NB4 (cell line): ENCODE data around the gene FAAH2.

Source experiments
- MYC ChIP-seq: IDR thresholded peaks from 2 replicates; pipeline ENCODE4 v1.6.1; 2011; ENCODE audit warnings: low read depth, low read length
- POLR2A ChIP-seq: IDR thresholded peaks from 2 replicates; pipeline ENCODE4 v1.6.1; 2011; ENCODE audit warnings: mild to moderate bottlenecking; ENCODE audit not compliant: insufficient read length; ENCODE audit errors: extremely low read depth
- TF ChIP-seq, protein P1 (sequence below): IDR thresholded peaks from one replicate; pipeline ENCODE4 v1.5.1; 2012; ENCODE audit warnings: low read depth, low read length
- TF ChIP-seq, protein P2 (sequence below): IDR thresholded peaks from 2 replicates; pipeline ENCODE4 v1.6.1; 2011; ENCODE audit warnings: low read depth, low read length

DNA sequence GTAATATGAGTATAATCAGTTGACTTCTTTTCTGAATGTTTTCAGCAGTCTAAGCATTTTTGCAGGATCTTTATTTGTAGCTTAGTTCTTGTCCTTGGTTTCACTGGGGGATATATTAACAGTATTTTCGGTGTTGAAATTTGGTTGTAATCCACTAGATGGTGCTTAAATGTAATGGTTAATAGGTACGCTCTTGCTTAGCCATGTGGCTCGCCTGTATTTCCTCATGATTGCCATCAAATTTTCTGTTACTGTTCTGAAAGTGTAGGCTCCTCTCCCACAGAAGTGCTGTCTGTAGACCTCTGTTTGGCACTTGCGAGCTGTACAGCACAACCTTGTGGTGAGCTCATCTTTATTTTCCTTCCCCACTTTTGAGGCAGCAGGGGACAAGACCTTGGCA is 3.9 kb upstream of the FAAH2 start:
- TF ChIP-seq, protein P1, sequence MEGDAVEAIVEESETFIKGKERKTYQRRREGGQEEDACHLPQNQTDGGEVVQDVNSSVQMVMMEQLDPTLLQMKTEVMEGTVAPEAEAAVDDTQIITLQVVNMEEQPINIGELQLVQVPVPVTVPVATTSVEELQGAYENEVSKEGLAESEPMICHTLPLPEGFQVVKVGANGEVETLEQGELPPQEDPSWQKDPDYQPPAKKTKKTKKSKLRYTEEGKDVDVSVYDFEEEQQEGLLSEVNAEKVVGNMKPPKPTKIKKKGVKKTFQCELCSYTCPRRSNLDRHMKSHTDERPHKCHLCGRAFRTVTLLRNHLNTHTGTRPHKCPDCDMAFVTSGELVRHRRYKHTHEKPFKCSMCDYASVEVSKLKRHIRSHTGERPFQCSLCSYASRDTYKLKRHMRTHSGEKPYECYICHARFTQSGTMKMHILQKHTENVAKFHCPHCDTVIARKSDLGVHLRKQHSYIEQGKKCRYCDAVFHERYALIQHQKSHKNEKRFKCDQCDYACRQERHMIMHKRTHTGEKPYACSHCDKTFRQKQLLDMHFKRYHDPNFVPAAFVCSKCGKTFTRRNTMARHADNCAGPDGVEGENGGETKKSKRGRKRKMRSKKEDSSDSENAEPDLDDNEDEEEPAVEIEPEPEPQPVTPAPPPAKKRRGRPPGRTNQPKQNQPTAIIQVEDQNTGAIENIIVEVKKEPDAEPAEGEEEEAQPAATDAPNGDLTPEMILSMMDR = no peak
- TF ChIP-seq POLR2A (no peak), MYC (no peak)
- TF ChIP-seq, protein P2, sequence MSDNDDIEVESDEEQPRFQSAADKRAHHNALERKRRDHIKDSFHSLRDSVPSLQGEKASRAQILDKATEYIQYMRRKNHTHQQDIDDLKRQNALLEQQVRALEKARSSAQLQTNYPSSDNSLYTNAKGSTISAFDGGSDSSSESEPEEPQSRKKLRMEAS = no peak
